ENCODE results near the gene PPM1E.

The PPM1E gene

DNA sequence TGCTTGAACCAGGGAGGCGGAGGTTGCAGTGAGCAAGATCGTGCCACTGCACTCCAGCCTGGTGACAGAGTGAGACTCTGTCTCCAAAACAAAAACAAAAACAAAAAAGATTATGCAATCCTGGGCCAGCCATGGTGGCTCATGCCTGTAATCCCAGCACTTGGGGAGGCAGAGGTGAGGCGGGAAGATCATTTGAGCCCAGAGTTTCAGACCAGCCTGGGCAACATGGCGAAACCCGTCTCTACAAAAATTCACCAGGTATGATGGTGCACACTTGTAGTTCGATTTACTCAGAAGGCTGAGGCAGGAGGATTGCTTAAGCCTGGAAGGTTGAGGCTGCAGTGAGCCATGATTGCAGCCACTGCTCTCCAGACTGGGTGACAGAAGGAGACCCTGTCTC is 109.6 kb downstream of the PPM1E start:
- in situ Hi-C loops (cut with MboI; ENCODE audit: low pct_unique_long_range_greater_than_20kb, low sequenced_read_pairs, unreplicated experiment), result no loop called here
- TF ChIP-seq, protein P1, sequence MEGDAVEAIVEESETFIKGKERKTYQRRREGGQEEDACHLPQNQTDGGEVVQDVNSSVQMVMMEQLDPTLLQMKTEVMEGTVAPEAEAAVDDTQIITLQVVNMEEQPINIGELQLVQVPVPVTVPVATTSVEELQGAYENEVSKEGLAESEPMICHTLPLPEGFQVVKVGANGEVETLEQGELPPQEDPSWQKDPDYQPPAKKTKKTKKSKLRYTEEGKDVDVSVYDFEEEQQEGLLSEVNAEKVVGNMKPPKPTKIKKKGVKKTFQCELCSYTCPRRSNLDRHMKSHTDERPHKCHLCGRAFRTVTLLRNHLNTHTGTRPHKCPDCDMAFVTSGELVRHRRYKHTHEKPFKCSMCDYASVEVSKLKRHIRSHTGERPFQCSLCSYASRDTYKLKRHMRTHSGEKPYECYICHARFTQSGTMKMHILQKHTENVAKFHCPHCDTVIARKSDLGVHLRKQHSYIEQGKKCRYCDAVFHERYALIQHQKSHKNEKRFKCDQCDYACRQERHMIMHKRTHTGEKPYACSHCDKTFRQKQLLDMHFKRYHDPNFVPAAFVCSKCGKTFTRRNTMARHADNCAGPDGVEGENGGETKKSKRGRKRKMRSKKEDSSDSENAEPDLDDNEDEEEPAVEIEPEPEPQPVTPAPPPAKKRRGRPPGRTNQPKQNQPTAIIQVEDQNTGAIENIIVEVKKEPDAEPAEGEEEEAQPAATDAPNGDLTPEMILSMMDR (IDR thresholded peaks at IDR 0.05; ENCODE audit: extremely low read depth, insufficient read depth, missing control alignments), result no peak

DNA sequence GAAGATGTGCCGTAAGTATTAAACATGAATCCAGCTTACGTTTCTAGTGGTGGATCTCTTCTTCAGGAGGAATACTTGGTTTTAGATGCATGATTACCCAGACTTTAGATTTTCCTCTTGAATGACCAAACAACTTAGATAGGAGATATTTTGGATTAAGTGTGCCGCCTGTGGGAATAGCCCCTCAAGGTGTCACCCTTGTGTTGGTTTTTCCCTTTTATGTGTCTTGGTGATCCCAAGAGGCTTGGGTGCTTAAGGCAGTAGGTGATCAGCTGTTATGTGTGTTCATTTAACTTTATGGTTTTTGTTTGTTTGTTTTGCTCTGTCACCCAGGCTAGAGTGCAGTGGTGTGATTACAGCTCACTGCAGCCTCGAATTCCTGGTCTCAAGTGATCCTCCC is 115.1 kb downstream of the PPM1E start:
- DNase-seq (ENCODE audit: low spot score), result no peak
- TF ChIP-seq, protein P1 (IDR thresholded peaks at IDR 0.05; ENCODE audit: extremely low read depth, insufficient read depth, missing control alignments), result no peak
- in situ Hi-C loops (cut with MboI; ENCODE audit: low pct_unique_long_range_greater_than_20kb, low sequenced_read_pairs, unreplicated experiment), result no loop called here

More for the DNA sequence above, 109.6 kb downstream of the PPM1E start:
- DNase-seq (ENCODE audit: low spot score), result no peak

- in situ Hi-C loops (cut with MboI; ENCODE audit: low pct_unique_long_range_greater_than_20kb, low sequenced_read_pairs, unreplicated experiment), result no loop called here
- DNase-seq (ENCODE audit: low spot score), result no peak
- TF ChIP-seq, protein P1 (IDR thresholded peaks at IDR 0.05; ENCODE audit: extremely low read depth, insufficient read depth, missing control alignments), result no peak
Observed at GRCh38 chr17:58873926-58874325, 118.3 kb downstream of the PPM1E start.

DNA sequence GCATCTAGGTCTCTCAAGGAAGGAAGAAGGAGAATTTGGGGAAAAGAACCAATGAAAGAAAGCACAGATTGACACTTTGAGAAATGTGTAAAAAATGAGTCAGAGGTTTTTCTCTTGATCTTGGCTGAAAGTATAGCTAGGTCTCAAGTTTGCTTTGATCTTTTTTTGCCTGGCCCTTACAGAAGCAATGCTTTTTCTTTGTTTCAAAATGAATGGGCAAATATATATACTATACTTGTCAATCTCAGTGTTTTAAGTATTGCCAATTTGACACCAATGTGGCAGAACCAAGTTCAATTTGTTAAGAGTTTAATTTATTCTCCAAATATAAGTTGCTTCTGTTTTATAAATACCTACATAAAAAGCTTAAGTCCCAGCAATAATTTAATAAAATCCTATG is 119.6 kb downstream of the PPM1E start:
- in situ Hi-C loops (cut with MboI; ENCODE audit: low pct_unique_long_range_greater_than_20kb, low sequenced_read_pairs, unreplicated experiment), result no loop called here
- DNase-seq (ENCODE audit: low spot score), result peak; percentile 54
- TF ChIP-seq, protein P1 (IDR thresholded peaks at IDR 0.05; ENCODE audit: extremely low read depth, insufficient read depth, missing control alignments), result no peak

GRCh38 chr17:58884161-58884560 is 128.5 kb downstream of the PPM1E start:
- in situ Hi-C loops (cut with MboI; ENCODE audit: low pct_unique_long_range_greater_than_20kb, low sequenced_read_pairs, unreplicated experiment), result no loop called here
- no peak for DNase-seq (ENCODE audit: low spot score)
- TF ChIP-seq, protein P1 (IDR thresholded peaks at IDR 0.05; ENCODE audit: extremely low read depth, insufficient read depth, missing control alignments), result no peak

DNA sequence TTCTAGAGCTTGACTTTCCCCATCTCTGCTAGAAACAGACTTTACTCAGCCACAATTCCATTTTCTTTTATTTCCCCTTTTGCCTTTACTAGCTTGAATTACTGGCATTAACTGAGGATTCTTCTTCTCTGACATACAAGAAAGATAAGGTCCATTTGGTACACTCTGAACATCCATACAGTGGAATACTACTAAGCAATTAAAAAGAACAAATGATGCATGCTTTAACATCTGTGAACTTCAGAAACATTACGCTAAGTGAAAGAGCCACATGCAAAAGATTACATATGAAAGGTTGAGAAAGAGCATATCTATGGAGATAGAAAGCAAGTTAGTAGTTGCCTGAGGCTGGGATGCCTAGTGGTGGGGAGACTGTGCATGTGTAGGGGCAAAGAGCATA is 130.9 kb downstream of the PPM1E start:
- TF ChIP-seq, protein P1 (IDR thresholded peaks at IDR 0.05; ENCODE audit: extremely low read depth, insufficient read depth, missing control alignments), result no peak
- in situ Hi-C loops (cut with MboI; ENCODE audit: low pct_unique_long_range_greater_than_20kb, low sequenced_read_pairs, unreplicated experiment), result no loop called here
- no peak for DNase-seq (ENCODE audit: low spot score)

DNA sequence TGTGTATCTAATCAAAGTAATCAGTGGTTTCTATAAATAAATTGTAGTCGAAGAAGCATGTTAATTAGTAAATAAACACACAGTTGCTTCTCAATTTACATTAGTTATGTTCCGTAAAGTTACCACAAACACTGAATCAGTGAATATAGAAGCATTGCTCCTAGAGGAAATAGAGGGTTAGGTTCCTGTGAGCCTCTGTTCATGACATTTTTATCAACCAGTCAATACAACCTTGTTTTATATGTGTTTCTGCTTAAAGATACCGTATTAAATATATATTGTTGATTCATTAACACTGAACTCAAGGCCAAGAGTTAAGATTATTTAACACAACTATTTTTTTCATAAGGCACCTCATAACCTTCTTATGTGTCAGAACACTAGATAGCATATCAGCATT is 134.3 kb downstream of the PPM1E start:
- TF ChIP-seq, protein P1 (IDR thresholded peaks at IDR 0.05; ENCODE audit: extremely low read depth, insufficient read depth, missing control alignments), result no peak
- no peak for DNase-seq (ENCODE audit: low spot score)
- in situ Hi-C loops (cut with MboI; ENCODE audit: low pct_unique_long_range_greater_than_20kb, low sequenced_read_pairs, unreplicated experiment), result no loop called here

Data from GM13977 (cell line).